Measurements from ENCODE around the gene PRR33.

PRR33 gene

DNA sequence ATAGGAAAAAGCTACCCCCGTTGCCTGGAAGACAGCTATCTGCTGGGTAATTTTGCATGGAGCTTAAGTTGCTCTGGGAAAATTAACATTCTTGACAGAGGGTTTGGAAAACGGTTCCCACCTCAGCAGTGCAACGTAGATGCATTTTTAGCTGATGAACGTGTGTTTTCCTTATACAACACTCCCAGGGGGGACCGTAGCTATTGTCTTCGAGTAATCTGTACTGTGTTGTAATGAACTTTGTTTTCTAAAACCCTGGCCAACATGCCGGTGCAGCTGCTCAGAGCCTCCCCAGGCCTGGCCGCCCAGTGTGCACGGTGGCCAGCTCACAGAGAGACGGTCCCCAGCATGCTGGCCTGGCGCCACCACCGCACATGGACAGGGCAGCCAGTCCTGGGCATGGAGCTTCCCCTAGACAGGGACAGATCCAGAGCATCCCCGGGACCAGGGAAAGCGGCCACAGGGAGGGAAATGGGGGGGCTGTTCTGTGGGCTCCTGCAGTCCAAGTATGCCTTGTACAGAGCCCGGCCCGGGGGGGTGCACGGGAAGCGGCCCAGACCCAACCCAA lies 30.0 kb upstream of the PRR33 start:
- TF ChIP-seq CTCF (IDR thresholded peaks at IDR 0.05) = no peak

GRCh38 chr11:1920909-1921573 lies 29.3 kb upstream of the PRR33 start:
- no peak for TF ChIP-seq CTCF (IDR thresholded peaks at IDR 0.05)

DNA sequence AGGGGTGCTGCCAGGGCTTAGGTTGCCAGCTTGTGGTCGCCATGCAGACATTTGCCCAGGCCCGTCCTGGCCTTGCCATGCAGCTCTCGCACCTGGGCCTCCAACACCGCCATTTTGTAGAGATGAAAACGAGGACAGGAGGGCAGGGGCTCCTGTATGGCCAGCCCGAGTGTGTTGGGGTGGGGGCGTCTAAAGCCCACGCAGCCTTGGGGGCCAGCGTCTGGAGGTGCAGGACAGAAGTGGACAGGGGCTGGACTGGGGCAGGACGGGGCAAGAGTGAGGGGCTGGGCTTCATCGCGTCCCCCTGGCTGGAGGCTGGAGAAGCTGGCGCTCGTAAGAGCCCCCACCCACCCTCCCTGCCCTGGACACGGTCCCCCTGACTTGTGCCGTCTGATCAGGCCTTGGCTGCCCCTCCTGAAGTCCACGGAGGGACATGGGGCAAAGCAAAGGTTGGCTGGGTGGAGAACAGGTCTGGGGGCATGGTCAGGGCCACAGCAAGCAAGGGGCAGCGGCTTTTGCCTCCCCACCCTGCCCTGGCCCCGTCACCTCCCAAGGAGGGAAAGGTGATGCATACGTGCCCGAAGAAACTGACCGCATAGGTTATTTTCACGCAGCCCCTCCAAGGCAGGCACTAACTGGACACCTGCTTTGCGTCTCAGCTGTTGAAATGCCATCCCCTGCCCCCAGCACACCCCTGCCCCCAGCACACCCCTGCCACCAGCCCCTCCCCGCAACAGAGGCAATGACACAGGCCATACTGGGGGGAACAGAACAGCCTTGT lies 28.6 kb upstream of the PRR33 start:
- TF ChIP-seq CTCF (IDR thresholded peaks at IDR 0.05) = no peak

GRCh38 chr11:1919391-1920127 lies 27.9 kb upstream of the PRR33 start, which contains the start of gene TNNT3:
TNNT3 (plus strand) TSS chr11:1919703; CDS start chr11:1922875, 3,172 bp downstream.
- TF ChIP-seq CTCF (IDR thresholded peaks at IDR 0.05) = no peak

DNA sequence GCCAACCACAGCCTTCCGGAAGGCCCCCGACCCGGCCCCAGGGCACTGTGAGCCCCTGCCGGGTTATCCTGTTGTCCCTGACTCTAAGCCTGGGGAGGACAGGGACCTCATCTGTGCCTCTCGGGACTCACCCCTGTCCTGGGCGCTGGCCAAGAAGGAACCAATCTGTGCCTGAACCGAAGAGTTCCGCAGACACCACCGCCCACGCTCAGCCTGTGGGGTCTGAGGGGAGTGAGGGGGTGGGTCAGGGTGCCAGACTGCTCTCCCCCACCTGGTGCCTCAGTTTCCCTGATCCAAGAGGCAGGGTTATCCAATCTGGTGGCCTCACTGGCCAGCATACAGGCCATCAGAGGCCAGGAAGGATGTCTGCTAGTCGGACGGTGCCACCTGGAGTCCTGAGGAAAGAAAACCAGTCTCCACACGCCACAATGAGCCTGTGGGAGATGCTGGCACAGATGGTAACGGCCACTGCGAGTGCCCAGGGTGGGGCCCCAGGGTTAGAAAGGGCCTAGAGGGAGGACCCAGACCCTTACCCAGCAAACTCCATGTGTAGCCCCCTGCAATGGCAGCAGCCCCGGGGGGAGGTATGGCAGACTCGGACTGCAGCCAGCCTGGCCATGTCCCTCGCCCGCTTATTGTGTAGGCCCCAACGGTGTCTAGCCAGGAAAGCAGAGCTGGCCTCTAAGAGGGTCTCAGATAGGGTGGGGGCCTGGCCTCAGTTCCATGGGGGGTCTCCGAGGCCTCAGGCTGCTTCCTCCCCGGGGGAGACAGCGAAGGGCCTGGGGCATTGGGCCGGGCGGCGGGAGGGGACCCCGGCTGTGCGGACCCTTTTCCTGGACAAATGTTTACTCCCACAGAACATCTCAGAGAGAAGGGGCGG lies 27.0 kb upstream of the PRR33 start:
- no peak; the same call in 1 of the 2 replicates for TF ChIP-seq CTCF (IDR thresholded peaks at IDR 0.05)

DNA sequence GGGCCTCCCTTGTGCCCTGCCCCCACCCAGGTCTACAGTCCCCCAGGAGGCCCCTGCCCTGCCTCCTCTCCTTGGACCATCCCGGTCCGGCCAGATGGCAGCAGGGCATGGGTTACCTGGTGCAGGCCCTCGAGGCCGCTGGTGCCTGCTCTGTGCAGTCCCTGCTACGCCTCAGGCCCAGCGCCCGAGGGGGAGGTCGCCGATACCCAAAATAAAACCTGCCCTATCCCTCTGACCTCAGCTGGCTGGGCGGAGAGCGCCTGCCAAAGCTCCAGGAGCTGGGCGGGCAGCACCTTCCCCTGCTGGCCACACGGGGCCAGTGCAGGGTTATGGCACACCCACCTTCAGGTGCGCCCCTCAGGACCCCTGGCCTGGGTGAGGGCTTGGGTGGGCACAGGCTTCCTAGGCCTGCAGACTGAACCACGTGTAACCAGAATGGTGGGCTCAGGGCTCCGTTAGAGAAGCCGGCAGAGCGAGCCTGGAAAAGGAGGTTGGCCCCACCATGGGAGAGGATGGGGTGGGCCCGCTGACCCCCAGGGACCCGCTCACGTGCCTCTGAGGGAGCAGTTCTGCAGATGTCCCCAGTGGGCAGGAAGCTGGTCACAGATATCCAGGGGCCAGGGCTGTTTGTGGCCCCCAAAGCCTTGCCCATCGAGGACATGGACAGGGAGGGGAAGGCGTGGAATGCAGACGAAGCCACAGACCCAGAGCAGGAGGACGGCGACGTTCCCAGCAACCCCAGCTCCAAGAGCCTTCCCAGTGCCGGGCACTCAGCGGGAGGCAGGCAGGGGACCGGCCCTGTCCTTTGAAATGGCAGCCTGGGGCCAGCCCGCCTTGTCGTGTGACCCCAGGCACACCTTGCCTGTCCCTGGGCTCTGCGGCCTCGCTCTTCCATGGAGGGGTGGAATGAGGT lies 26.1 kb upstream of the PRR33 start:
- peak; percentile 58 for TF ChIP-seq CTCF (IDR thresholded peaks at IDR 0.05)

Measured in LNCAP (cell line).